Prostate gland (tissue), 2 donors: ENCODE results near the gene ERMP1. TPM values are rescaled to one million over a fixed set of nuclear protein-coding genes. Genes with fewer than 3 reads are reported as not detected.

Experiments used
- DNase-seq: peaks from one replicate; pipeline ENCODE4 v3.0.0-alpha.2; 2019; ENCODE audit warnings: low spot score
- H3K27ac ChIP-seq, 2 donors: fragments of 200-600 bp; sonication (generic); 2 replicates each; pipeline ENCODE4 v1.5.1; 2017 to 2019
- H3K27me3 ChIP-seq: fragments of 200-600 bp; sonication (generic); replicated peaks from 2 replicates; pipeline ENCODE4 v1.5.1; 2019; ENCODE audit not compliant: insufficient read depth
- H3K36me3 ChIP-seq, 2 donors: fragments of 200-600 bp; sonication (generic); 1 replicate in 1 of 2; 2 replicates in 1 of 2; pipeline versions ENCODE4 v1.5.1 to v1.8.1; 2017 to 2019
- H3K4me1 ChIP-seq: fragments of 200-600 bp; sonication (generic); replicated peaks from 2 replicates; pipeline ENCODE4 v1.5.1; 2019
- H3K4me3 ChIP-seq, 2 donors: fragments of 200-600 bp; sonication (generic); 2 replicates each; pipeline ENCODE4 v1.5.1; 2017 to 2019
- H3K9me3 ChIP-seq: fragments of 200-600 bp; sonication (generic); 2 replicates; pipeline ENCODE4 v1.5.1; 2017
- CTCF ChIP-seq, 4 experiments: fragments of 200-600 bp in 2 of 4; fragments of 450-650 bp in 2 of 4; sonication (generic) in 2 of 4; IDR thresholded peaks; 1 replicate in 3 of 4; 2 replicates in 1 of 4; pipeline ENCODE4 v1.5.1; 2016 to 2019; ENCODE audit warnings: antibody characterized with exemption in 4 of 4, mild to moderate bottlenecking in 2 of 4, moderate library complexity in 2 of 4
- POLR2A ChIP-seq: fragments of 450-650 bp; IDR thresholded peaks from one replicate; pipeline ENCODE4 v1.6.1; 2016; ENCODE audit warnings: antibody characterized with exemption, mild to moderate bottlenecking
- POLR2AphosphoS5 ChIP-seq: sonication (generic); formaldehyde crosslinking; IDR thresholded peaks from one replicate; pipeline ENCODE4 v1.6.1; 2017; ENCODE audit warnings: antibody characterized with exemption
- WGBS: methylation state at CpG from one replicate; pipeline ENCODE4 v1.1.5; 2018; 5-methylcytosine and 5-hydroxymethylcytosine counted together
- intact Hi-C: fragments of 100-400 bp; cut with DNase I; formaldehyde crosslinking; loops from one replicate; pipeline ENCODE4 v1.14.2; 2022
- total RNA-seq, 2 donors: library from RNA; depleted of rRNA; stranded (reverse); fragments of >200 nt; gene quantifications; one replicate each; pipeline ENCODE4 v1.1.0, GENCODE V29; 2016

The ERMP1 gene
- total RNA-seq, 2 donors from 2014 or later, result 21.7 to 24.7 TPM

DNA sequence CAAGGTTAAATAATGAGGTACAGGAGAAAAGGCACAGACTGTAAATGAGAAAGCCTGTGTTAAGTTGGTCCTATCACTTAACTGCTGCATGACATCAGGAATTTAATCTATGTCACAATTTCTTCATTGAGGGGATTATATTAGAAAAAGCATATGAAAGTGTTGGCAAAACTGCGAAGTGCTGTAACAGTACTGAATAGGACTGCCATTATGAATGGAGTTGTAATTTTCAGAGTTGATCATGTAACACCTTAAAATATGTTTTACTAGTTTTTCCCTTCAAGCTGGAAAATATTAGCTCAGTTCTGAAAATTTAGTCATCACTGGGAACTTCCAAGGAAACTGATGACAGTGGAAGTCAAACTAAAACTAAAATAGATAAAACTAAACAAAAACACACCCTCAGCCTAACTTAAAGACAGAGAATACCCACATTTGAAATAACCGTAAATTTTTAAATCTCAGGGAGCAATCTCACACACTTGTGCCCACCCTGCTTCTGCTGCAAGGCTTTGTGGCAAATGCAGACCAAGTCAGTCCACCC is 45.1 kb downstream of the ERMP1 start:
- H3K9me3 ChIP-seq, result no peaks in the 10 kb centered on the region
- no peak for DNase-seq
- intact Hi-C loops, result no loop called here
- no peaks in the 10 kb centered on the region for H3K4me1 ChIP-seq
- no peaks in the 10 kb centered on the region for H3K27me3 ChIP-seq
- 92% methylated on average over 2 of the region's 2 CpGs for WGBS
- no peak overlapping the region for H3K27ac ChIP-seq
- H3K4me3 ChIP-seq, result no peak overlapping the region
- H3K36me3 ChIP-seq, result no peaks in the 10 kb centered on the region
- TF ChIP-seq POLR2A, result no peak
- no peak for TF ChIP-seq CTCF (IDR thresholded peaks at IDR 0.05)
- no peak for TF ChIP-seq POLR2AphosphoS5

GRCh38 chr9:5787220-5787619 is 45.7 kb downstream of the ERMP1 start:
- DNase-seq, result no peak
- Histone ChIP-seq H3K27ac (no peak overlapping the region), H3K9me3 (no peaks in the 10 kb centered on the region), H3K4me3 (no peak overlapping the region), H3K27me3 (no peaks in the 10 kb centered on the region), H3K36me3 (no peaks in the 10 kb centered on the region), H3K4me1 (no peaks in the 10 kb centered on the region)
- intact Hi-C loops, result no loop called here
- no peak for TF ChIP-seq POLR2AphosphoS5
- no peak for TF ChIP-seq CTCF (IDR thresholded peaks at IDR 0.05)
- TF ChIP-seq POLR2A, result no peak
- 94% methylated on average over 2 of the region's 2 CpGs for WGBS

- no peak for DNase-seq
- intact Hi-C loops, result no loop called here
- Histone ChIP-seq H3K27me3 (no peaks in the 10 kb centered on the region), H3K27ac (no peak overlapping the region), H3K4me3 (no peak overlapping the region), H3K9me3 (no peaks in the 10 kb centered on the region), H3K4me1 (no peaks in the 10 kb centered on the region), H3K36me3 (no peaks in the 10 kb centered on the region)
- TF ChIP-seq CTCF (IDR thresholded peaks at IDR 0.05) (no peak), POLR2AphosphoS5 (no peak), POLR2A (no peak)
- WGBS, result 96% methylated on average over 6 of the region's 6 CpGs
Observed at GRCh38 chr9:5786370-5787127, 46.4 kb downstream of the ERMP1 start.

DNA sequence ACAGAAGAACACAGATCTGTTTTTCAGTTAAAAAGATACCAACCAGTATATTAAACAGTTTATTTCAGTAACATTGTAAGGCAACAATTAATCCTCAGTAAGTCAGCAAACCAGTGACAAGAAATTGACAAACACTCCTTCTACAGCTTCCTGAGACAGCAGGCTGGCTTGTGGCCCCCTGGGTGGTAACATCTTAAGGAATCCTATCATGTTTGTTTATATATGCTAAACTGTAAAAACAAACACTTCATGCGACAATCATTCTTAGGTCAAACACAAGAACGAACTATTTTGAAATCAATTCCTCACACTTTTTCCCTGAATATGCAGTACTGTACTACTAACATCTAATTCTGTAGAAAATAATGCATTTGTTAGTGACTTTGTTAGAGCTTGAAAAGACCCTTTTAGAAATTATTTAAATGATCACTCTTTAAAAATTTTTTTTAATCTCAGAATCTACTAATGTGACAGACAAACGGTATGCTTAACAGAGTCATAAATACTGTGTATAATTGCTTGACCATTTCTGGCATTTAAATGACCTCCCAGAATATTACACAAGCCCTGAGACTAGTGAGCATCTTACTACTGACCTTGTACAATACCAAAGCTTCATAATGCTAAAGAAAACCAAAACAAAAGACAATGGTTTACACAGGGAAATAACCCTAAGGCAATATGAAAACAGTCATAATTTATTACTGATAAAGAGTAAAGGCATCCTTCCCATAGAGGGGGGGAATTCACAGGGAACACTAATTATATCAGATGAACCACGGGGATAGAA is 48.2 kb downstream of the ERMP1 start:
- intact Hi-C loops, result no loop called here
- H3K36me3 ChIP-seq, result no peaks in the 10 kb centered on the region
- WGBS, result 65% methylated on average over 4 of the region's 4 CpGs
- H3K27ac ChIP-seq, result no peak overlapping the region
- TF ChIP-seq CTCF (IDR thresholded peaks at IDR 0.05) (no peak), POLR2AphosphoS5 (no peak), POLR2A (no peak)
- no peaks in the 10 kb centered on the region for H3K9me3 ChIP-seq
- H3K4me3 ChIP-seq, result no peak overlapping the region
- H3K27me3 ChIP-seq, result no peaks in the 10 kb centered on the region
- no peak for DNase-seq
- no peaks in the 10 kb centered on the region for H3K4me1 ChIP-seq
